ENCODE results near the gene CRIP3.

CRIP3 gene

DNA sequence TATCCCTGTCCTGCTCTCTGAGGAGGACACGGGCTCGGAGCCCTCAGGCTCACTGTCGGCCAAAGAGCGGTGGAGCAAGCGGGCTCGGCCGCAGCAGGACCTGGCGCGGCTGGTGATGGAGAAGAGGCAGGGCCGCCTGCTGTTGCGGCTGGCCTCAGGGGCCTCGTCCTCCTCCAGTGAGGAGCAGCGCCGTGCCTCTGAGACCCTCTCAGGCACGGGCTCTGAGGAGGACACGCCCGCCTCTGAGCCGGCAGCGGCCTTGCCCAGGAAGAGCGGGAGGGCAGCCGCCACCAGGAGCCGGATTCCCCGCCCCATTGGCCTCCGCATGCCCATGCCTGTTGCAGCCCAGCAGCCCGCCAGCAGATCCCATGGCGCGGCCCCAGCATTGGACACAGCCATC is 24.7 kb downstream of the CRIP3 start:
- TF ChIP-seq, protein P1, sequence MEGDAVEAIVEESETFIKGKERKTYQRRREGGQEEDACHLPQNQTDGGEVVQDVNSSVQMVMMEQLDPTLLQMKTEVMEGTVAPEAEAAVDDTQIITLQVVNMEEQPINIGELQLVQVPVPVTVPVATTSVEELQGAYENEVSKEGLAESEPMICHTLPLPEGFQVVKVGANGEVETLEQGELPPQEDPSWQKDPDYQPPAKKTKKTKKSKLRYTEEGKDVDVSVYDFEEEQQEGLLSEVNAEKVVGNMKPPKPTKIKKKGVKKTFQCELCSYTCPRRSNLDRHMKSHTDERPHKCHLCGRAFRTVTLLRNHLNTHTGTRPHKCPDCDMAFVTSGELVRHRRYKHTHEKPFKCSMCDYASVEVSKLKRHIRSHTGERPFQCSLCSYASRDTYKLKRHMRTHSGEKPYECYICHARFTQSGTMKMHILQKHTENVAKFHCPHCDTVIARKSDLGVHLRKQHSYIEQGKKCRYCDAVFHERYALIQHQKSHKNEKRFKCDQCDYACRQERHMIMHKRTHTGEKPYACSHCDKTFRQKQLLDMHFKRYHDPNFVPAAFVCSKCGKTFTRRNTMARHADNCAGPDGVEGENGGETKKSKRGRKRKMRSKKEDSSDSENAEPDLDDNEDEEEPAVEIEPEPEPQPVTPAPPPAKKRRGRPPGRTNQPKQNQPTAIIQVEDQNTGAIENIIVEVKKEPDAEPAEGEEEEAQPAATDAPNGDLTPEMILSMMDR (IDR thresholded peaks at IDR 0.05; ENCODE audit: low read depth, low read length) = no peak
- no peak for DNase-seq (ENCODE audit: low read depth in 2 of 2)
- H3K4me3 ChIP-seq (replicated peaks in 1 of 2; ENCODE audit: low read depth in 2 of 2, low read length in 2 of 2) = no peak overlapping the region

DNA sequence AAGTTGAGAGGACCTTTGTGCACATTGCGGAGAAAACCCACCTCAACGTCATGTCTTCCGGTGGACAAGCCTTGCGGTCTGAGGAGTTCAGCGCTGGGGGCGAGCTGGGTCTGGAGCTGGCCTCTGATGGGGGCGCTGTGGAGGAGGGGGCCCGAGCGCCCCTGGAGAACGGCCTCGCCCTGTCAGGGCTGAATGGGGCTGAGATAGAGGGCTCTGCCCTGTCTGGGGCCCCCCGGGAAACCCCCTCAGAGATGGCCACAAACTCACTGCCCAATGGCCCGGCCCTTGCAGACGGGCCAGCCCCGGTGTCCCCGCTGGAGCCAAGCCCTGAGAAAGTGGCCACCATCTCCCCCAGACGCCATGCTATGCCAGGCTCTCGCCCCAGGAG is 25.1 kb downstream of the CRIP3 start:
- no peak for DNase-seq (ENCODE audit: low read depth in 2 of 2)
- H3K4me3 ChIP-seq (replicated peaks in 1 of 2; ENCODE audit: low read depth in 2 of 2, low read length in 2 of 2) = no peak overlapping the region
- TF ChIP-seq, protein P1 (IDR thresholded peaks at IDR 0.05; ENCODE audit: low read depth, low read length) = no peak

DNA sequence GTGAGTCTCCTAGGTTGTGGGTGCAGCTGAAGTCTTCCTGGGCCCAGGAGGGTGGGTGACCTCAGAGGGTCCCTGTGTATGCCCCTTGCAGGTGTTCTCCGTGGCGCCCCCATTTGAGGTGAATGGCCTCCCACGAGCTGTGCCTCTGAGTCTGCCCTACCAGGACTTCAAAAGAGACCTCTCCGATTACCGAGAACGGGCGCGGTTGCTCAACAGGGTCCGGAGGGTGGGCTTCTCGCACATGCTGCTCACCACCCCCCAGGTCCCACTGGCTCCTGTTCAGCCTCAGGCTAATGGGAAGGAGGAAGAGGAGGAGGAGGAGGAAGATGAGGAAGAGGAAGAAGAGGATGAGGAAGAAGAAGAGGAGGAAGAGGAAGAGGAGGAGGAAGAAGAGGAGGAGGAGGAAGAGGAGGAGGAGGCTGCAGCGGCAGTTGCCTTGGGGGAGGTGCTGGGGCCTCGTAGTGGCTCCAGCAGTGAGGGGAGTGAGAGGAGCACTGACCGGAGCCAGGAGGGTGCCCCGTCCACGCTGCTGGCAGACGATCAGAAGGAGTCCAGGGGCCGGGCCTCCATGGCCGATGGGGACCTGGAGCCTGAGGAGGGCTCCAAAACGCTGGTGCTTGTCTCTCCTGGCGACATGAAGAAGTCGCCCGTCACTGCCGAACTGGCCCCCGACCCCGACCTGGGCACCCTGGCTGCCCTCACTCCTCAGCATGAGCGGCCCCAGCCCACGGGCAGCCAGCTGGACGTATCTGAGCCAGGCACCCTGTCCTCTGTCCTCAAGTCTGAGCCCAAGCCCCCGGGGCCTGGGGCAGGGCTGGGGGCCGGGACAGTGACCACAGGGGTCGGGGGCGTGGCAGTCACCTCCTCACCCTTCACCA is 25.8 kb downstream of the CRIP3 start:
- no peak overlapping the region for H3K4me3 ChIP-seq (replicated peaks in 1 of 2; ENCODE audit: low read depth in 2 of 2, low read length in 2 of 2)
- DNase-seq (ENCODE audit: low read depth in 2 of 2) = no peak
- TF ChIP-seq, protein P1 (IDR thresholded peaks at IDR 0.05; ENCODE audit: low read depth, low read length) = no peak

DNA sequence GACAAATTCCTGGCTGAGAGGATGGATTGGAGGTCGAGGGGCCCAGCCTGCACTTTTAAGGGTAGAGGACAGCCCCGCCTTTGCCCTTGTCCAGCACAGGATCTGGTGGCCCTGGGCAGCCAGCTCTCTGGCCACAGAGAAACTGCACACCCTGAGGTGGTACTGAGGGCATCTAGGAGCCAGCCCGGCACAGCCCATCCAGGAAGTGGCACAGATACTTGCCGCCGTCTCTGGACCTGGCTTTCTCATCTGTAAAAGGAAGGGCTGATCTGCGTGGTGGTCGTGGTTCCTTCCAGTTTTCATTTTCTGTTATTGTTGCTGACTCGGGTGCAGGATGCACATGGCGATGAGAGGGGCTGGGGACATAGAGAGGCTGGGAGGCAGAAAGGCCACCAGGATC is 26.6 kb downstream of the CRIP3 start:
- TF ChIP-seq, protein P1 (IDR thresholded peaks at IDR 0.05; ENCODE audit: low read depth, low read length) = no peak
- no peak for DNase-seq (ENCODE audit: low read depth in 2 of 2)
- H3K4me3 ChIP-seq (replicated peaks in 1 of 2; ENCODE audit: low read depth in 2 of 2, low read length in 2 of 2) = no peak overlapping the region

DNA sequence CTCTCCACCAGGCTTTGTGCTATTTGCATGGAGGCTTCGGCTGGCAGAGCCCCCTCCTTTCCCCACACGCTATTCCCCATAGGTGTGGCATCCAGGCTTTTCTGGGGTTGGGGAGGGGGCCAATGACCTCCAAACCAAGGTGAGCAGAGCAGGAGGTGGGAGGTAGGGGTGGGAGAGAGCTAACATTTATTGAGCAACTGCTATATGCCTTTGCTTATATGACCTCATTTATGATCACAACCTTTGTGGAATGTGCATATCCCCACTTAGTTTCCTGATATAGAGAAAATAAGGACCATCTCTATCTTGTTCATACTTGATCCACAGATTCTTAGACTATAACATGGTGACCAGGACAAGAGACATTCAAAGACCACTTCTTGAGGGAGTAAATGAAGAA is 28.4 kb downstream of the CRIP3 start:
- DNase-seq (ENCODE audit: low read depth in 2 of 2) = no peak
- TF ChIP-seq, protein P1 (IDR thresholded peaks at IDR 0.05; ENCODE audit: low read depth, low read length) = no peak
- no peak overlapping the region for H3K4me3 ChIP-seq (replicated peaks in 1 of 2; ENCODE audit: low read depth in 2 of 2, low read length in 2 of 2)

DNA sequence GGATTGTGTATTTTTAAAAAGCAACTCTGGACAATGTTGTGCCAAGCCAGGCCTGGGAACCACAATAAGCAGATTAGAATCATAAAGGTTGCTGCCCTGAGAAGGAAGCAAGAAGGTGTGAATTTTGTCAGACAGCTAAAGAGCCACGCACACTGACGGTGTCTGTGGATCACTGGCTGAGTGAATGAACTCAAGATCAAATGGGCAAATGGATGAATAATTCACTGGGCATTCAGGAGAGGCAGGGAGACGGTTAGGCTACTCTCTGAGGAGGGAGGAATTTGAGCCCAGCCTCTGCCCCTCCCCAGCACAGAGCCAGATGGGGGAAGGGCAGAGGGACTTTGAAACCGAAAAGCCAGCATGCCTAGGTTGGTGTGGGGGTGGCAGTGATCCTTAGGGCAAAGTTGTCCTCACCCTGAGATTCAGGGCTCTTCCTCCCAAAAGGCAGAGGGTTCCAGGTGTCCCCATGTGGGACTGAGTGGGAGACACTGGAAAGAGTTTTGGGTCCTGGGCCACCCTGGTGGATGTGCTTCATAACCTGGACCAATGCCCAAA is 30.0 kb downstream of the CRIP3 start:
- H3K4me3 ChIP-seq (replicated peaks in 1 of 2; ENCODE audit: low read depth in 2 of 2, low read length in 2 of 2) = no peak overlapping the region
- DNase-seq (ENCODE audit: low read depth in 2 of 2) = peak in 1 of 2 donors; percentile 13
- TF ChIP-seq, protein P1 (IDR thresholded peaks at IDR 0.05; ENCODE audit: low read depth, low read length) = no peak
